Natural killer cell (primary cell): ENCODE data around the gene COX6A1. TPM values are rescaled to one million over a fixed set of nuclear protein-coding genes. Genes with fewer than 3 reads are reported as not detected.

ENCODE experiments used
- ATAC-seq, 3 donors: fragments of 150-1000 bp in 2 of 3; fragments of 200-7000 bp in 1 of 3; cut with Tn5 transposase; 1 replicate in 1 of 3; 2 replicates in 2 of 3; pipeline ENCODE4 v1.10.0; 2021; ENCODE audit warnings: mild to moderate bottlenecking in 2 of 3, moderate library complexity in 2 of 3
- DNase-seq, 2 donors: peaks; one replicate each; pipeline versions ENCODE4 v3.0.0 to v3.0.0-alpha.2; 2013 to 2021; ENCODE audit warnings: mixed read lengths in 1 of 2
- H3K27ac ChIP-seq: one replicate; pipeline ENCODE4 v1.5.1; 2013; ENCODE audit warnings: mild to moderate bottlenecking, low read length
- H3K27me3 ChIP-seq: one replicate; pipeline ENCODE4 v1.6.1; 2013; ENCODE audit warnings: low read length; ENCODE audit not compliant: control insufficient read depth, insufficient read depth
- H3K36me3 ChIP-seq: one replicate; pipeline ENCODE4 v1.6.1; 2013; ENCODE audit warnings: low read length; ENCODE audit not compliant: control insufficient read depth, insufficient read depth
- H3K4me1 ChIP-seq: one replicate; pipeline ENCODE4 v1.6.1; 2013; ENCODE audit warnings: low read length; ENCODE audit not compliant: control insufficient read depth, insufficient read depth
- H3K4me3 ChIP-seq: one replicate; pipeline ENCODE4 v1.5.1; 2013; ENCODE audit warnings: low read length
- H3K9me3 ChIP-seq: one replicate; pipeline ENCODE4 v1.6.1; 2013; ENCODE audit warnings: low read length; ENCODE audit not compliant: control insufficient read depth, insufficient read depth
- H3K27ac Mint-ChIP-seq, 2 donors: one replicate each; pipeline ENCODE4 v1.8.0; 2022; ENCODE audit warnings: mild to moderate bottlenecking in 2 of 2, mixed read lengths in 2 of 2, moderate library complexity in 1 of 2
- H3K27me3 Mint-ChIP-seq, 2 donors: one replicate each; pipeline ENCODE4 v1.8.0; 2022; ENCODE audit warnings: low read depth in 2 of 2, mixed read lengths in 2 of 2
- H3K36me3 Mint-ChIP-seq: one replicate; pipeline ENCODE4 v1.8.0; 2022; ENCODE audit warnings: mixed read lengths
- H3K4me1 Mint-ChIP-seq, 2 donors: one replicate each; pipeline ENCODE4 v1.8.0; 2022; ENCODE audit warnings: mixed read lengths in 2 of 2
- H3K4me3 Mint-ChIP-seq: one replicate; pipeline ENCODE4 v1.8.0; 2022; ENCODE audit warnings: mild to moderate bottlenecking, moderate library complexity, mixed read lengths
- H3K9me3 Mint-ChIP-seq, 2 donors: one replicate each; pipeline ENCODE4 v1.8.0; 2022; ENCODE audit warnings: mixed read lengths in 2 of 2
- CTCF ChIP-seq: fragments of 200-600 bp; IDR thresholded peaks from one replicate; pipeline ENCODE4 v1.8.0; 2022; ENCODE audit warnings: antibody characterized with exemption
- WGBS: methylation state at CpG from one replicate; pipeline ENCODE4 v1.1.7; 2013; ENCODE audit warnings: missing lambda C conversion rate; ENCODE audit not compliant: insufficient coverage; 5-methylcytosine and 5-hydroxymethylcytosine counted together
- intact Hi-C: fragments of 100-400 bp; cut with micrococcal nuclease; formaldehyde crosslinking; loops from one replicate; pipeline ENCODE4 v1.14.2; 2022
- total RNA-seq, 4 donors: library from RNA; stranded (reverse); fragments of 120-200 nt in 1 of 4; gene quantifications; one replicate each; pipeline versions ENCODE4 v1.2.3 to v1.2.4, GENCODE V29; 2013 to 2022

COX6A1 gene
- total RNA-seq, 3 donors from 2014 or later (not counting 1 experiment from before 2014, with no cell fraction given): 152 to 189 (median 163) TPM

- TF ChIP-seq CTCF: no peak
- ATAC-seq (no peak), DNase-seq (peak; percentile 28 to 48)
- H3K9me3 ChIP-seq: no peaks in the 10 kb centered on the region
- under 1% methylated on average over 23 of the region's 23 CpGs for WGBS
- Mint-ChIP-seq H3K27me3 (no peaks in the 10 kb centered on the region), H3K9me3 (no peaks in the 10 kb centered on the region), H3K36me3 (peaks cover 14% of the 10 kb centered on the region), H3K4me3 (peak overlapping the region; percentile 95), H3K27ac (peak overlapping the region; percentile 91 to 97), H3K4me1 (peaks cover 67 to 76% of the 10 kb centered on the region in 2 donors)
- peaks cover 41% of the 10 kb centered on the region for H3K4me1 ChIP-seq
- intact Hi-C loops: no loop called here
- peak overlapping the region; percentile 86 for H3K27ac ChIP-seq
- H3K4me3 ChIP-seq: peak overlapping the region; percentile 83
- peaks cover 34% of the 10 kb centered on the region for H3K36me3 ChIP-seq
- H3K27me3 ChIP-seq: no peaks in the 10 kb centered on the region
Observed at GRCh38 chr12:120468325-120468820, 30.5 kb downstream of the COX6A1 start.

GRCh38 chr12:120468821-120469449 lies 31.0 kb downstream of the COX6A1 start:
- peaks cover 71 to 76% of the 10 kb centered on the region in 2 donors for H3K4me1 Mint-ChIP-seq
- Histone ChIP-seq H3K4me3 (peak overlapping the region; percentile 83), H3K27me3 (no peaks in the 10 kb centered on the region), H3K4me1 (peaks cover 41% of the 10 kb centered on the region), H3K27ac (peak overlapping the region; percentile 86), H3K9me3 (no peaks in the 10 kb centered on the region), H3K36me3 (peaks cover 28% of the 10 kb centered on the region)
- no peak for TF ChIP-seq CTCF
- ATAC-seq (peak; percentile 38 to 57 (median 48)), DNase-seq (peak; percentile 37 to 40)
- H3K27ac Mint-ChIP-seq: peak overlapping the region; percentile 91 to 97
- peak overlapping the region; percentile 95 for H3K4me3 Mint-ChIP-seq
- under 1% methylated on average over 56 of the region's 57 CpGs for WGBS
- H3K27me3 Mint-ChIP-seq: no peaks in the 10 kb centered on the region
- no peaks in the 10 kb centered on the region for H3K9me3 Mint-ChIP-seq
- intact Hi-C loops: loop anchor here (1.0 kb wide), 2 partner anchors 12 to 27 kb away; partner anchors contain the start of gene DYNLL1
- peaks cover 14% of the 10 kb centered on the region for H3K36me3 Mint-ChIP-seq

GRCh38 chr12:120469450-120470149 lies 31.7 kb downstream of the COX6A1 start, which contains the start of gene SRSF9:
Gene SRSF9 (minus strand): TSS chr12:120469748. CDS start chr12:120469609, 139 bp downstream.
- peak within 1 kb of the TSS; percentile 95 for H3K4me3 Mint-ChIP-seq
- H3K4me1 Mint-ChIP-seq: peaks cover 76 to 77% of the 10 kb centered on the region in 2 donors
- Histone ChIP-seq H3K36me3 (peaks cover 21% of the 10 kb centered on the region), H3K4me3 (peak within 1 kb of the TSS; percentile 83), H3K4me1 (peaks cover 44% of the 10 kb centered on the region), H3K27me3 (no peaks in the 10 kb centered on the region), H3K9me3 (no peaks in the 10 kb centered on the region), H3K27ac (peak within 1 kb of the TSS; percentile 86)
- TF ChIP-seq CTCF: peak; percentile 93
- H3K36me3 Mint-ChIP-seq: peaks cover 10% of the 10 kb centered on the region
- intact Hi-C loops: loop anchor here (1.0 kb wide), 2 partner anchors 12 to 27 kb away; partner anchors contain the start of gene DYNLL1
- DNase-seq (peak; percentile 96 to 99), ATAC-seq (peak; percentile 83 to 95 (median 86))
- no peaks in the 10 kb centered on the region for H3K27me3 Mint-ChIP-seq
- peak within 1 kb of the TSS; percentile 91 to 97 for H3K27ac Mint-ChIP-seq
- H3K9me3 Mint-ChIP-seq: no peaks in the 10 kb centered on the region
- WGBS: under 1% methylated on average over 88 of the region's 88 CpGs
